ENCODE measurements around the gene STAM2. TPM values are rescaled to one million over a fixed set of nuclear protein-coding genes. Genes with fewer than 3 reads are reported as not detected.

The STAM2 gene
- total and polyA plus RNA-seq, 11 donors: 4.7 to 36.1 (median 25.7) TPM

GRCh38 chr2:152078662-152079061, 96.9 kb downstream of the STAM2 start:
- no peak for ATAC-seq
- whole genome bisulfite sequencing, 4 donors: 78 to 87% (median 81%) methylated on average over 2 of the region's 2 CpGs
- H3K36me3 ChIP-seq: no peaks in the 10 kb centered on the region
- no peak for DNase-seq
- H3K27me3 ChIP-seq: no peaks in the 10 kb centered on the region
- no peak overlapping the region for H3K4me3 ChIP-seq
- no peaks in the 10 kb centered on the region for H3K9me3 ChIP-seq
- TF ChIP-seq, protein P1, sequence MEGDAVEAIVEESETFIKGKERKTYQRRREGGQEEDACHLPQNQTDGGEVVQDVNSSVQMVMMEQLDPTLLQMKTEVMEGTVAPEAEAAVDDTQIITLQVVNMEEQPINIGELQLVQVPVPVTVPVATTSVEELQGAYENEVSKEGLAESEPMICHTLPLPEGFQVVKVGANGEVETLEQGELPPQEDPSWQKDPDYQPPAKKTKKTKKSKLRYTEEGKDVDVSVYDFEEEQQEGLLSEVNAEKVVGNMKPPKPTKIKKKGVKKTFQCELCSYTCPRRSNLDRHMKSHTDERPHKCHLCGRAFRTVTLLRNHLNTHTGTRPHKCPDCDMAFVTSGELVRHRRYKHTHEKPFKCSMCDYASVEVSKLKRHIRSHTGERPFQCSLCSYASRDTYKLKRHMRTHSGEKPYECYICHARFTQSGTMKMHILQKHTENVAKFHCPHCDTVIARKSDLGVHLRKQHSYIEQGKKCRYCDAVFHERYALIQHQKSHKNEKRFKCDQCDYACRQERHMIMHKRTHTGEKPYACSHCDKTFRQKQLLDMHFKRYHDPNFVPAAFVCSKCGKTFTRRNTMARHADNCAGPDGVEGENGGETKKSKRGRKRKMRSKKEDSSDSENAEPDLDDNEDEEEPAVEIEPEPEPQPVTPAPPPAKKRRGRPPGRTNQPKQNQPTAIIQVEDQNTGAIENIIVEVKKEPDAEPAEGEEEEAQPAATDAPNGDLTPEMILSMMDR (IDR thresholded peaks at IDR 0.05): no peak
- TF ChIP-seq POLR2A (IDR thresholded peaks at IDR 0.05): no peak
- intact Hi-C loops (cut with DNase I): no loop called here
- H3K4me1 ChIP-seq: peaks cover 0 to 7% (median 0%) of the 10 kb centered on the region in 12 donors
- H3K27ac ChIP-seq: no peak overlapping the region

DNA sequence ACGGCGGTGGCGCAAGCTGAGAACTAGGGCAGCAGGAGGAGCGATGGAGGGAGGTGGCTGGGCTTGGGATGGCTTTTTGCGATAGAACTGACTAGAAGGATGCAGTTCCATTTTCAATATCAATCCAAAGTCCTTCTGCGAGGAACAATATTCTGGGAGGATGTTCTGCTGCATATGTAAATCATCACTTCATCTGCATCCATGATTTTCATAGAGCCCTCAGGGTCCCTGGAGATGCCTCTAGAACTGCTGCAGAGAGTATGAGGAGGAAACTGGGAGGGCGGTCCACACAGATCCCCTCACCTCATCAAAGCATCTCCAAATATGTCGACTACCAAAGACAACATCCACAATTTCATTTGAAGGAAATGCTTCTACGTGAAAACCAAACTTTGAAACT, 97.5 kb downstream of the STAM2 start:
- no peaks in the 10 kb centered on the region for H3K36me3 ChIP-seq
- no peaks in the 10 kb centered on the region for H3K9me3 ChIP-seq
- no peak overlapping the region for H3K4me3 ChIP-seq
- H3K4me1 ChIP-seq: peaks cover 0 to 7% (median 0%) of the 10 kb centered on the region in 12 donors
- intact Hi-C loops (cut with DNase I): no loop called here
- 93 to 96% (median 94%) methylated on average over 9 of the region's 9 CpGs for WGBS, 4 donors
- H3K27me3 ChIP-seq: no peaks in the 10 kb centered on the region
- ATAC-seq (no peak), DNase-seq (no peak)
- TF ChIP-seq, protein P1 (IDR thresholded peaks at IDR 0.05): no peak
- no peak for TF ChIP-seq POLR2A (IDR thresholded peaks at IDR 0.05)
- H3K27ac ChIP-seq: no peak overlapping the region

DNA sequence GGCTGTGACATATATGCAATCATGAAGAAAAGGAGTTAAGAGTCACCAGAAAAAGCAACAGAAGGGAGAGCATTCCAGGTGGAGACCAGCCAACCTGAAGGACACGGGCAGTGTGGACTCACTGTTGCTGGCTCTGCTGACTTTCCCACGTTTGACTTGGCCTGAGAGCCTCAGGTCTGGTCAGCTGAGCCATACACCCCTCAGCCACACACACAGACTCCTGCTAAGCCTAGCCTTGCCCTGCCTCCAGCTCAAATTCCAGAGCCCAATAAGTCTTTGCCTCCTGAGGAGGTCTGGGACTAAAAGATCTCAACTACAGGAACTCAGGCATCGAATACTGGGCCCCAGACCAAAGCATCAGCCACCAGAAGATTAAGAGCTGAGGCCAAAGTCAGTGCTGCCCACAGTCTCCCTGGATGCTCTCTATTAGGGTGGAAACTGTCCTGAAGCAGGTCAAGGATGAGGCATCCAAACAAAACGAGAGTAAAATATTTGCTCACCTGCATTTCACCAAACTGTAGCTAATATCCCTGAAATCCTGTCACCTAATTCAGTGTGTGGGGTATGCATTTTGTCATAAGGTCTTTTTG, 100.0 kb downstream of the STAM2 start:
- WGBS, 4 donors: 29 to 36% (median 32%) methylated on average over 4 of the region's 4 CpGs
- intact Hi-C loops (cut with DNase I): no loop called here
- peak in 3 of 4 donors; percentile 31 to 76 (median 61) for ATAC-seq
- Histone ChIP-seq H3K36me3 (no peaks in the 10 kb centered on the region), H3K27me3 (no peaks in the 10 kb centered on the region), H3K4me3 (no peak overlapping the region), H3K27ac (no peak overlapping the region), H3K9me3 (no peaks in the 10 kb centered on the region), H3K4me1 (peaks cover 0 to 7% (median 0%) of the 10 kb centered on the region in 12 donors)
- no peak for DNase-seq
- TF ChIP-seq POLR2A (IDR thresholded peaks at IDR 0.05): no peak

- WGBS, 4 donors: 71 to 82% (median 80%) methylated on average over 2 of the region's 2 CpGs
- no peak for ATAC-seq
- Histone ChIP-seq H3K27ac (no peak overlapping the region), H3K27me3 (no peaks in the 10 kb centered on the region), H3K9me3 (no peaks in the 10 kb centered on the region), H3K4me1 (peaks cover 0 to 7% (median 0%) of the 10 kb centered on the region in 12 donors), H3K4me3 (no peak overlapping the region), H3K36me3 (no peaks in the 10 kb centered on the region)
- intact Hi-C loops (cut with DNase I): no loop called here
- DNase-seq: no peak
- TF ChIP-seq POLR2A (IDR thresholded peaks at IDR 0.05): no peak
- TF ChIP-seq, protein P1 (IDR thresholded peaks at IDR 0.05): no peak
Observed at GRCh38 chr2:152072011-152072410, 103.6 kb downstream of the STAM2 start.

- intact Hi-C loops (cut with DNase I): no loop called here
Observed at GRCh38 chr2:152071518-152071917, 104.0 kb downstream of the STAM2 start.

More at GRCh38 chr2:152071518-152071917, 104.0 kb downstream of the STAM2 start:
- no peaks in the 10 kb centered on the region for H3K36me3 ChIP-seq
- no peaks in the 10 kb centered on the region for H3K9me3 ChIP-seq
- H3K27ac ChIP-seq: no peak overlapping the region
- no peak for TF ChIP-seq POLR2A (IDR thresholded peaks at IDR 0.05)
- TF ChIP-seq, protein P1 (IDR thresholded peaks at IDR 0.05): no peak
- H3K4me3 ChIP-seq: no peak overlapping the region
- no peaks in the 10 kb centered on the region for H3K27me3 ChIP-seq
- peaks cover 0 to 7% (median 0%) of the 10 kb centered on the region in 12 donors for H3K4me1 ChIP-seq
- ATAC-seq (no peak), DNase-seq (no peak)
- 80 to 90% (median 84%) methylated on average over 1 of the region's 1 CpG for WGBS, 4 donors
